A673 (cell line): ENCODE data around the gene SRSF4. TPM values are rescaled to one million over a fixed set of nuclear protein-coding genes. Genes with fewer than 3 reads are reported as not detected.
A peak's percentile ranks its signal among the peaks of the same experiment; 100 is the strongest.

Experiments
- BruUV-seq: library from RNA; stranded (reverse); fragments of 400-500 nt; replicated peaks from 2 replicates; lab custom pipeline; 2021; lab: Mats Ljungman, UMichigan
- CTCF ChIA-PET: fragments of 300-600 bp; sonication (Branson Sonifier 250); formaldehyde crosslinking; loops from one replicate; lab custom pipeline; 2022; ENCODE audit warnings: antibody characterized with exemption; lab: Charles Lee
- POLR2A ChIA-PET: fragments of 300-600 bp; sonication (Branson Sonifier 250); formaldehyde crosslinking; loops from one replicate; lab custom pipeline; 2022; ENCODE audit warnings: antibody characterized with exemption; ENCODE audit not compliant: low non-redundant PET; lab: Charles Lee
- DNase-seq: peaks from one replicate; pipeline ENCODE4 v3.0.0-alpha.2; 2015; ENCODE audit warnings: low spot score
- H3K27ac ChIP-seq: fragments of 200-600 bp; sonication (generic); 2 replicates; pipeline ENCODE4 v1.5.1; 2016; ENCODE audit warnings: mixed run types, low read depth, mild to moderate bottlenecking, mixed read lengths, antibody characterized with exemption, low read length; ENCODE audit not compliant: poor library complexity, severe bottlenecking
- H3K27me3 ChIP-seq: fragments of 200-600 bp; sonication (generic); replicated peaks from 2 replicates; pipeline ENCODE4 v1.6.1; 2017; ENCODE audit warnings: mixed run types, low read depth, mild to moderate bottlenecking, mixed read lengths, antibody characterized with exemption, low read length; ENCODE audit not compliant: insufficient read depth, poor library complexity
- H3K36me3 ChIP-seq: fragments of 200-600 bp; sonication (generic); 2 replicates; pipeline ENCODE4 v1.6.1; 2016; ENCODE audit warnings: mixed run types, mild to moderate bottlenecking, mixed read lengths, antibody characterized with exemption, low read length; ENCODE audit not compliant: insufficient read depth, poor library complexity, severe bottlenecking
- H3K4me1 ChIP-seq: fragments of 200-600 bp; sonication (generic); 2 replicates; pipeline ENCODE4 v1.6.1; 2017; ENCODE audit warnings: mixed run types, mild to moderate bottlenecking, mixed read lengths, antibody characterized with exemption, low read length; ENCODE audit not compliant: insufficient read depth, poor library complexity, severe bottlenecking
- H3K4me3 ChIP-seq: fragments of 200-600 bp; sonication (generic); 2 replicates; pipeline ENCODE4 v1.5.1; 2016; ENCODE audit warnings: low read depth, mixed run types, mild to moderate bottlenecking, mixed read lengths, low read length; ENCODE audit not compliant: poor library complexity, severe bottlenecking
- H3K9me3 ChIP-seq: fragments of 200-600 bp; sonication (generic); 2 replicates; pipeline ENCODE4 v1.6.1; 2016; ENCODE audit warnings: mixed run types, low read depth, mild to moderate bottlenecking, mixed read lengths, antibody characterized with exemption, low read length; ENCODE audit not compliant: poor library complexity, severe bottlenecking
- EZH2 ChIP-seq: fragments of 200-600 bp; sonication (generic); IDR thresholded peaks from 2 replicates; pipeline ENCODE4 v1.6.1; 2017; ENCODE audit warnings: borderline replicate concordance, low read depth, mild to moderate bottlenecking, mixed read lengths, antibody characterized with exemption, low read length; ENCODE audit not compliant: poor library complexity, severe bottlenecking
- intact Hi-C: fragments of 100-400 bp; cut with micrococcal nuclease; formaldehyde crosslinking; loops from one replicate; pipeline ENCODE4 v1.10.0; 2022; ENCODE audit not compliant: unreplicated experiment
- total RNA-seq: library from RNA; stranded (reverse); gene quantifications from 2 replicates; pipeline ENCODE4 v1.2.3, GENCODE V29; 2021
- TF ChIP-seq, protein P1 (sequence below): fragments of 300-800, 200-600 bp; sonication (generic); conservative IDR thresholded peaks from 2 replicates; pipeline ENCODE4 v1.5.1; 2017; ENCODE audit warnings: low read depth, mild to moderate bottlenecking, antibody characterized with exemption, low read length, moderate library complexity, mixed read lengths

Gene SRSF4
- total RNA-seq, 1 experiment from 2014 or later: 116 TPM

GRCh38 chr1:29126198-29126597, 55.5 kb downstream of the SRSF4 start:
- H3K27ac ChIP-seq: no peak overlapping the region
- H3K36me3 ChIP-seq: no peaks in the 10 kb centered on the region
- no TSS peak for BruUV-seq
- intact Hi-C loops: no loop called here
- no peaks in the 10 kb centered on the region for H3K27me3 ChIP-seq
- no peak for DNase-seq
- TF ChIP-seq, protein P1, sequence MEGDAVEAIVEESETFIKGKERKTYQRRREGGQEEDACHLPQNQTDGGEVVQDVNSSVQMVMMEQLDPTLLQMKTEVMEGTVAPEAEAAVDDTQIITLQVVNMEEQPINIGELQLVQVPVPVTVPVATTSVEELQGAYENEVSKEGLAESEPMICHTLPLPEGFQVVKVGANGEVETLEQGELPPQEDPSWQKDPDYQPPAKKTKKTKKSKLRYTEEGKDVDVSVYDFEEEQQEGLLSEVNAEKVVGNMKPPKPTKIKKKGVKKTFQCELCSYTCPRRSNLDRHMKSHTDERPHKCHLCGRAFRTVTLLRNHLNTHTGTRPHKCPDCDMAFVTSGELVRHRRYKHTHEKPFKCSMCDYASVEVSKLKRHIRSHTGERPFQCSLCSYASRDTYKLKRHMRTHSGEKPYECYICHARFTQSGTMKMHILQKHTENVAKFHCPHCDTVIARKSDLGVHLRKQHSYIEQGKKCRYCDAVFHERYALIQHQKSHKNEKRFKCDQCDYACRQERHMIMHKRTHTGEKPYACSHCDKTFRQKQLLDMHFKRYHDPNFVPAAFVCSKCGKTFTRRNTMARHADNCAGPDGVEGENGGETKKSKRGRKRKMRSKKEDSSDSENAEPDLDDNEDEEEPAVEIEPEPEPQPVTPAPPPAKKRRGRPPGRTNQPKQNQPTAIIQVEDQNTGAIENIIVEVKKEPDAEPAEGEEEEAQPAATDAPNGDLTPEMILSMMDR: no peak
- no peak for TF ChIP-seq EZH2
- no peak overlapping the region for H3K4me3 ChIP-seq
- ChIA-PET POLR2A (no interaction called here), CTCF (no interaction called here)
- H3K9me3 ChIP-seq: no peaks in the 10 kb centered on the region
- H3K4me1 ChIP-seq: peaks cover 9% of the 10 kb centered on the region

- no peak overlapping the region for H3K4me3 ChIP-seq
- no peaks in the 10 kb centered on the region for H3K9me3 ChIP-seq
- no peaks in the 10 kb centered on the region for H3K27me3 ChIP-seq
- ChIA-PET CTCF (interaction anchor here (0.7 kb wide), 1 partner anchor 56 kb away, joined by 3 read pairs; the partner anchor contains the start of gene SRSF4), POLR2A (interaction anchor here (1.0 kb wide), 1 partner anchor 54 kb away, joined by 4 read pairs; no protein-coding TSS in a partner anchor)
- H3K27ac ChIP-seq: peak overlapping the region; percentile 72
- H3K4me1 ChIP-seq: peaks cover 9% of the 10 kb centered on the region
- no peak for DNase-seq
- H3K36me3 ChIP-seq: no peaks in the 10 kb centered on the region
- TF ChIP-seq, protein P1: no peak
- no peak for TF ChIP-seq EZH2
- intact Hi-C loops: no loop called here
- BruUV-seq: no TSS peak
Measured at GRCh38 chr1:29125788-29126187, 55.9 kb downstream of the SRSF4 start.

DNA sequence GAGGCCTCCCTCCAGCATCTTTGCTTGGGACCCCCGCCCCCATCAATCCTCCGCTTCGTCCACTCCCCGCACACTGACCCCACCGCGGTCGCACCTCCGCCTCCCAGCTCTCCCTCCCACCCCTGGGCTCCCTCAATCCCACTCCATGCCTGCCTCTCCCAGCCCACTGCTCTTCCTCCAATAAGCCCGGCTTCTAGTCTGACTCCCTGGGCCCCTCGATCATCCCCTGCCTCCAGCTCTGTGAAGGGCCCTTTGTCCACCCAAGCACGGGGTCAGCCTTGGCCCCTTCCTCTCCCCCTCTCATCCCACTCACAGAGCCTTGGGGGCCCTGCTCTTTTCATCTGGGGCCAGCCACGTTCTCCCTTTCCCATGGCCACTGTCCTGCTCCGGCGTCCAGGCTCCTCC, 56.5 kb downstream of the SRSF4 start:
- POLR2A ChIA-PET: interaction anchor here (1.0 kb wide), 1 partner anchor 55 kb away, joined by 4 read pairs; no protein-coding TSS in a partner anchor
- no peak for DNase-seq
- Histone ChIP-seq H3K9me3 (no peaks in the 10 kb centered on the region), H3K27me3 (no peaks in the 10 kb centered on the region), H3K27ac (peak overlapping the region; percentile 72), H3K4me3 (peak overlapping the region; percentile 58), H3K4me1 (peaks cover 9% of the 10 kb centered on the region), H3K36me3 (no peaks in the 10 kb centered on the region)
- BruUV-seq: no TSS peak
- intact Hi-C loops: no loop called here
- no peak for TF ChIP-seq EZH2
- TF ChIP-seq, protein P1: no peak
- CTCF ChIA-PET: interaction anchor here (0.7 kb wide), 1 partner anchor 57 kb away, joined by 3 read pairs; the partner anchor contains the start of gene SRSF4
